Activated naive CD4-positive, alpha-beta T cell treated with anti-CD3 and anti-CD28 coated beads, Interleukin-2, amount 50 U/mL, for 72 hours (primary cell): ENCODE measurements around the gene TAAR2. TPM values are rescaled to one million over a fixed set of nuclear protein-coding genes. Genes with fewer than 3 reads are reported as not detected.
A peak's percentile ranks its signal among the peaks of the same experiment; 100 is the strongest.
"Not testable (repeated sequence)": the region's sequence is repeated elsewhere in the genome, so short reads cannot be mapped to it uniquely, and the experiment has no call there.

Experiments used
- ATAC-seq, 2 donors: fragments of 150-1000 bp; cut with Tn5 transposase; 2 replicates each; pipeline ENCODE4 v1.10.0; 2021; ENCODE audit warnings: mild to moderate bottlenecking in 2 of 2, moderate library complexity in 2 of 2
- DNase-seq, 2 donors: peaks; one replicate each; pipeline ENCODE4 v3.0.0; 2021 to 2022; ENCODE audit warnings: low spot score in 2 of 2
- H3K27ac Mint-ChIP-seq, 2 donors: one replicate each; pipeline ENCODE4 v1.8.0; 2022; ENCODE audit warnings: mild to moderate bottlenecking in 2 of 2, mixed read lengths in 2 of 2
- H3K36me3 Mint-ChIP-seq, 2 donors: one replicate each; pipeline ENCODE4 v1.8.0; 2022; ENCODE audit warnings: mixed read lengths in 2 of 2
- H3K9me3 Mint-ChIP-seq, 2 donors: one replicate each; pipeline ENCODE4 v1.8.0; 2022; ENCODE audit warnings: mixed read lengths in 2 of 2
- total RNA-seq, 2 donors: library from RNA; stranded (reverse); gene quantifications; one replicate each; pipeline ENCODE4 v1.2.3, GENCODE V29; 2022

Gene TAAR2
- total RNA-seq, 2 donors from 2014 or later, result not detected

DNA sequence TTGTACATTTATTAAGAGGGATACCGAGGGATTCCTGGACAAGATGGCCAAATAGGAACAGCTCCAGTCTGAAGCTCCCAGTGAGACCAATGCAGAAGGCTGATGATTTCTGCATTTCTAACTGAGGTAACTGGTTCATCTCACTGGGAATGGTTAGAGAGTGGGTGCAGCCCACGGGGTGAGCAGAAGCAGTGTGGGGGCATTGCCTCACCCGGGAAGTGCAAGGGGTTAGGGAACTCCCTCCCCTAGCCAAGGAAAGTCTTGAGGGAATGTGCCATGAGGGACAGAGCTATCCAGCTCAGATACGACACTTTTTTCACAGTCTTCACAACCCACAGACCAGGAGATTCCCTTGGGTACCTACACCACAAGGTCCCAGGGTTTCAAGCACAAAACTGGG is 10.7 kb upstream of the TAAR2 start:
- Mint-ChIP-seq H3K36me3 (no peaks in the 10 kb centered on the region), H3K9me3 (peaks cover 6 to 18% of the 10 kb centered on the region in 2 donors), H3K27ac (no peak overlapping the region)
- ATAC-seq, result no peak
- DNase-seq, result no peak

DNA sequence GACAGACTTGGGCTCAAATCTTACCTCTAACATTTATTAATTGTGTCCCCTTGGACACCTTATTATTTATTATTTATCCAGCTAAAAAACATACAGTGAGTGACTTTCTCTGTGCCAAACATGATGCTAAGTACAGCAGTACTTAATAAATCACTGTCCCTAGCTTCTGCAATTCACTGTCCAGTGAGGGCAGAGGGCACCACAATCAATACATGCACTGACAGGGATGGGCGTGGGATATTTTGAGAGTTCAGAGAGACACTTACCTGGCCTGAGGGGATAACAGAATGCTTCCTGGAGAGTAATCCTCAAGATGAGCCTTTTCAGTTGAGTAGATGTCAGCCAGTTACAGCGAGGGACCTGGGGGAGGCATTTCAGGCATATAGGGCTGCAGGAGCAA is 9.3 kb upstream of the TAAR2 start:
- Mint-ChIP-seq H3K27ac (no peak overlapping the region), H3K9me3 (peaks cover 6 to 15% of the 10 kb centered on the region in 2 donors), H3K36me3 (no peaks in the 10 kb centered on the region)
- ATAC-seq (no peak), DNase-seq (no peak)

DNA sequence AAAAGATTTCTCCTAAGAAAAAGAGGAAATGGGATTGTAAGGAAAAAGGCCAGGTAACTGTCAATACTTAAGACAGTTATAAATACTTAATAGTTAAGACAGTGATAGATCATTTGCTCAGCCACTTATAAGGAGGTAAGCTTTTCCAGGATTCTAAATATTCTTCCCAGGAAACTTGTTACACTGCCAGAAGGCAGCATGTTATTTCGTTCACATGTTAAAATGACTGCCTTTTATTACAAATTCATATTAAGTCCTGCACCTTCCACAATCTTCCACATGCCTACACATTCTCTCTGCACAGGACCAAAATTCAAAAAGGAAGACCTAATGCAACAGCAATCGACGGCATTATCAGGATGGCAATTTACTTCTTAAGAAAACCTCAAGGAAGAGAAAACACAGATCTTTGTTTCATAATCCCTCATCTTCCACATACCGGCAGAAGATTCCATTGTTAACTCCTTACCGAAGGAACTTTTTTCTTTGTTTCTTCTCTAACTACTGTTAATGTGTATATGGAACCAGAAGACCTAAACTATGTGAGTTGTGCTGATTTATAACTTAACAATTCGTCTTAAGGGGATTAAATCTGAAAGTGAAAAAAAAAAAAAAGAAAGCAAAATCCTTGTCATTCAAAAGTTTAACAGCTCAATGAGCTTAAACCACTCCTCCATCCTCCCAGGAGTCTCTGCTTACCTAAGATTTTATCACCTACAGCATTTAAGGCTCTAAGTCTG is 799 bp downstream of the TAAR2 start:
- no peaks in the 10 kb centered on the region for H3K36me3 Mint-ChIP-seq
- no peaks in the 10 kb centered on the region for H3K9me3 Mint-ChIP-seq
- no peak for DNase-seq
- ATAC-seq, result no peak
- H3K27ac Mint-ChIP-seq, result no peak overlapping the region

- DNase-seq (no peak), ATAC-seq (no peak)
- H3K27ac Mint-ChIP-seq, result no peak overlapping the region
- no peaks in the 10 kb centered on the region for H3K9me3 Mint-ChIP-seq
- H3K36me3 Mint-ChIP-seq, result no peaks in the 10 kb centered on the region
These were observed 7.4 kb downstream of the TAAR2 start for GRCh38 chr6:132616677-132617076.

- Mint-ChIP-seq H3K36me3 (no peaks in the 10 kb centered on the region), H3K9me3 (no peaks in the 10 kb centered on the region), H3K27ac (no peak overlapping the region)
- ATAC-seq (no peak), DNase-seq (no peak)
These were observed 9.5 kb downstream of the TAAR2 start for GRCh38 chr6:132614554-132614953.

DNA sequence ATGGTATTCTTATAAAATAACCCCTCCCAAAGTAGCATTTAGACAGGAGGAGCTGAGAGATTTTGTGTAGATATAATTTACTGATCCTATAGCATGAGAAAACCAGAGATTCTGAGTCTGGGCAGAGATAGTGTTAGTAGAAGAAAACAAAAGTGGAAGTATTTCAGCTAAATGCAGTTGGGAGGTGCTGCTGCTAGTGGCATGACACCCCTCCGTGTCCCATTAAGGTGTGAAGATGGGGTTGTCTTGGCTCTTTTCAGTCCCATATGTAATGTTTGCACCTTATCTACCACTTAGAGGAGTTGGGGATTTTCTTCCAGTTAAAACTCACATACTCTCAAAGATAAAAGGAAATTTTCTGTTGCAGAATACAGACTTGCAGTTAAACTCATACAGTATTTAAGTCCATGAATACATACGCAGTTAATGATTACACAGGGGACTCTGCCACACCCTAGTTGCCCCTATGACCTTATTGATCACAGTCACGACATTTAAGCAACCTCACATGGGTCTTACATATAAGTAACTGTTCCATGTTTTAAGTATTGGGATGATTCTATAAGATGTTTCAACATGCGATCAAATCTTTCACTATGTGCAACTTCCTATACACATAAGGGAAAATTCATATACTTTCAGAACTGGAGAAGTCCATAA is 11.5 kb downstream of the TAAR2 start:
- DNase-seq (no peak), ATAC-seq (no peak)
- Mint-ChIP-seq H3K36me3 (no peaks in the 10 kb centered on the region), H3K9me3 (no peaks in the 10 kb centered on the region), H3K27ac (peak overlapping the region in 1 of 2 donors; percentile 25)

DNA sequence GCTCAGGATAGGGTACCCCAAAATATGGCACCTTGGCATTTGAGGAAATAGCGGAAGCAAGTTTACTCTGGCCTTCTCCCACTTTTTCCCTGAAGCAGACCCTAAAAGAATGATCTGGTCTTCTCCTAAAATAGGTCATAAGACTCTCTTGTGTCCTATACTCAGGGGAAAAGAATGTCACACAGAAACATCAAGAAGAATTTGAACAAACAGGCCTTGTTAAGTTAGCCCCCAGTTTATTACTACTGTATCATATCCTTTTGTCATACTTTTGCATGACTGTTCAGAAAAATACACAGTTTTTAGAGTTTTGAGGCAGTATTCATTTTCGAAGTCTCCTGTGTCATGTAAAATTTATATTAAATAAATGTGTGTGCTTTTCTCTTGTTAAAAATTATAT is 12.5 kb downstream of the TAAR2 start:
- H3K36me3 Mint-ChIP-seq, result no peaks in the 10 kb centered on the region
- ATAC-seq (no peak), DNase-seq (no peak)

DNA sequence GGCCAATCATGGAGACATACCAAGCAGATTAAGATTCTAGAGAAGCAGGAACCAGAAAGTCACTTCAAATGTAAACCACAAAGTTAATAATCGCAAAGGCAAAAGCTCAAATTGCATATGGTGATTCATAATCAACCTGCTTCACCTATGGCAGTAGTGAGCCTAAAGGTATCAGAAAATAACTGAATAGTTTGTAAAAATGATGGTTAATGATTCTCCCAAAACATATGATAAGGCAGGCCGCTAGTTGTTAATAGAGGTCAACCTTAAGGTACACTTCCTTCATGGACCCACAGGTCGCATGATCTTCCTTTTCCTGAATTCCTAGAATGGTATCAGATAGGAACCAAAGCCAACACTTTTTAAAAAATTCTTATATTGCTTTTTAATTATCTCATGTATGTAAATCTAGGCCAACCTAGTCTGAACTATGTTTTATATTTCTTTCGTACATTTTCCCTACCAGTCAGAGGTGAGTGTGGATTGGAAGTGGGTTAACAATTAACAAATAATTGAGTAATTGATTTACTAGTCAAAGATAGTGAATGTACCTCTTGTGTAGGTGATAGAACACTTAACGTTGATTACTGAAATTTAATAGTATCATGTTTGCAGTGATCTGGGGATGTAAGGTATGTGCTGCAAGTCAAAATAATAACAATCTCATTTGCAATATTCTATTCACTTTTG is 16.4 kb downstream of the TAAR2 start:
- Mint-ChIP-seq H3K36me3 (no peaks in the 10 kb centered on the region), H3K27ac (no peak overlapping the region)
- ATAC-seq, result no peak

More for the DNA sequence above, 12.5 kb downstream of the TAAR2 start:
- H3K27ac Mint-ChIP-seq, result no peak overlapping the region
- no peaks in the 10 kb centered on the region for H3K9me3 Mint-ChIP-seq

DNA sequence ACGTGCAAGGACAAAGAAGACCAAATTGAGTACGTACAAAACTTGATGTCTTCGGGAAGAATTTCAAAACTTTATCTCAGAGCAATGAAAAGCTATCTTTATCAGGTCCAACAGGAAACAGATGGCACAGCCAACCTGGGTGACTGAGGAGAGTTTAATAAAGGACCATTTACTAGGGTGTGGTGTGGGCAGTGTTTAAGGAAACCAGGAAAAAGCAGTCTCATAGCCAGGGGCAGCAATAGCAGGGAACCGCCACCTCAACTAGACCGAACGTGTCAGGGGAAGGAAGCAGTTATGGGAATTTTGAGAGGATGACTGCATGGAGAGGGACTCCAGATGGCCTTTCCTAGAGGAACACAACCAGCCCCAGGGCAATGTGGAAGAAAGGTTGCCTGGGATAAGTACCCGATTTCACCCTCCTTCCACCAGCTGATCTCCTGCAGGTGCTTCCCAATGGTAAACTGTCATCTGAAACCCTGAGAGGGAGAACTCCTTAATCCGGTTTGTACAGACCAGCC is 19.4 kb downstream of the TAAR2 start:
- Mint-ChIP-seq H3K9me3 (no peaks in the 10 kb centered on the region), H3K36me3 (no peaks in the 10 kb centered on the region), H3K27ac (no peak overlapping the region)
- ATAC-seq, result no peak
- no peak for DNase-seq

More for the DNA sequence above, 16.4 kb downstream of the TAAR2 start:
- no peak for DNase-seq
- H3K9me3 Mint-ChIP-seq, result no peaks in the 10 kb centered on the region

DNA sequence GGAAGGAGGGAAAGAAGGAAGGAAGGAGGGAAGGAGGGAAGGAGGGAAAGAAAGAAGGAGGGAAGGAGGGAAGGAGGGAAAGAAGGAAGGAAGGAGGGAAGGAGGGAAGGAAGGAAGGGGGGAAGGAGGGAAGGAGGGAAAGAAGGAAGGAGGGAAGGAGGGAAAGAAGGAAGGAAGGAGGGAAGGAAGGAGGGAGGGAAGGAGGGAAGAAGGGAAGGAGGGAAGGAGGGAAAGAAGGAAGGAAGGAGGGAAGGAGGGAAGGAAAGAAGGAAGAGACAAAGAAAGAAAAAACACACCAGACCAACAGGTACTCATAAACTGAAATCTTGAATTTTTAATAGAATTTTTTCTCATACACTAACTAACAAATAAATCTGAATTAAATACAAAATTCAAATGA is 23.2 kb downstream of the TAAR2 start:
- not testable (repeated sequence) for H3K27ac Mint-ChIP-seq, H3K9me3 Mint-ChIP-seq, H3K36me3 Mint-ChIP-seq, ATAC-seq, DNase-seq

DNA sequence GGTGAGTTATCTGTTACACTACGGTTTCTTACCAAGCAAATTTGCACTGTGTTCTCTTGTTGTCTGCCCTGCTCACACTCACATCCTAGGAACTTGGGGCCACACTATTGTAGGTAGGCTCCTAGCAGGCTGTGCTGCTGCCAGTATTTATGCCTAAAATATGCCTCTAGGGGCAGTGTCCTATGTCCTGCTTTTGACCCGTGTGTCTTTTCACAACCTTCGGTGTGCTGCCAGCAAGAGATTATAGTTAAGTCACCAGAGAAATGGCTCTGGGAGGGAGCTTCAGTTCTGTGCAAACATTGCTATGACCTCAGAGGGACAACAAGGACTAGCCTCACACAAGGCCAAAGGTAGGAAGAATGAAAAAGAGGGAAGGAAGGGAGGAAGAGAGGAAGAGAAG is 25.6 kb downstream of the TAAR2 start:
- Mint-ChIP-seq H3K9me3 (no peaks in the 10 kb centered on the region), H3K27ac (no peak overlapping the region), H3K36me3 (no peaks in the 10 kb centered on the region)
- ATAC-seq, result no peak
- DNase-seq, result no peak

DNA sequence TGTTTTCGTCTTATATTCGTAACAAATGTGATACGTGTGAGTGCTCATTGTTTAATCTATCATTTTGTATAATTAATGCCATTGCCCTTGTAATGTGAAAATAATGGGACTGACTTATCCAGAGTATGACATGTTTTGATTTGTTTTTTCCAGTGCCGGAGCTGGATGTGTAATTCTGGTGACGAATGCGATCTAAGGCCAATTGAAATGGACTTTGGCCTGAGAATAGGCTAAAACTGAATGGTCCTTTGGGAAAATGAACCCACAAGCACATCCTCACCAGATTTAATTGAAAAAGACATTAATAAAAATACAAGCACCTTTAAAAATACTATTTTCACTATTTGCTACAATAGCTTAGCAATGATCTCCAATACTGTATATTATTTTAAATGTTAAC is 27.9 kb downstream of the TAAR2 start:
- no peaks in the 10 kb centered on the region for H3K9me3 Mint-ChIP-seq
- no peak for ATAC-seq
- no peak for DNase-seq
- H3K27ac Mint-ChIP-seq, result no peak overlapping the region
- no peaks in the 10 kb centered on the region for H3K36me3 Mint-ChIP-seq

DNA sequence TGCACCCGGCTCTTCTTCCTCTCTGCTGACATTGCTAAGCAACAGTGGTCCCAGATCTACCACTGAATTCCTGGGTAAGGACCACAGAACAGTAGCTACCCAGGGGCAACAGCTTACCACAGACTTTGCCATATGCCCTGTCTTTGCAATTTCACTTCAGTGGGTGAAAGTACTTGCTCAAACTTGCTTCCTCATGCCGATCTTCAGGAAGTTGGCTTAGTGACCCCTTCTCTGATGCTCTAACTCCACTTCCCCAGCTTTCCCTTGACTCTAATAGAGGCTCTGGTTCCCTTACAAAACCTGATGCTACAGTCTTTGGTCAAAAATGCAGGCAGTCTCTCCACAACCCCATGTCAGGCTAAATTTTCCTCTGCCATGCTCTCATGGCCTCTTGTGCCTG is 31.2 kb downstream of the TAAR2 start:
- Mint-ChIP-seq H3K36me3 (no peaks in the 10 kb centered on the region), H3K9me3 (no peaks in the 10 kb centered on the region), H3K27ac (no peak overlapping the region)
- no peak for ATAC-seq
- DNase-seq, result no peak

- no peaks in the 10 kb centered on the region for H3K9me3 Mint-ChIP-seq
- DNase-seq (no peak), ATAC-seq (no peak)
- no peak overlapping the region for H3K27ac Mint-ChIP-seq
- H3K36me3 Mint-ChIP-seq, result no peaks in the 10 kb centered on the region
These were observed 33.7 kb downstream of the TAAR2 start for GRCh38 chr6:132590362-132590761.

DNA sequence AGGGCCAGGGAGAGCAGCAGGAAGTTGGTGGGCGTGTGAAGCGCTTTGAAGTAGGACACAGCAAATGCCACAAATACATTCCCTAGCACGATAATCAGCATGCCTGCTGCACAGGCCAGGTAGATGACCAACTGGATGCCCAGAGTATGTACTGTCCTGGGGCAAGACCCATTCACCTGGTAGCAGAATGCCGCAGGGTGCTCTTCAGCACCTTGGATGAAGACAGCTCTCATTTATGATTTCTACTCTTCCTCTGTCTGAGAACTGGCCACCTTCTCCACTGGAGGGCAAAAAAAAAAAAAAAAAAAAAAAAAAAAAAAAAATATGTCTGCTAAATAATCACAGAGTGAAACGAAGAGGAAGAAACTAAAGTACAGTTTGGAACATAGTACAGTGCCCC is 34.6 kb downstream of the TAAR2 start, which contains the start of gene TAAR5:
Gene TAAR5, minus strand, starts transcription at position 288 of the 400 bp plus-strand sequence. Its CDS starts 55 bp downstream, at position 233.
- DNase-seq (no peak), ATAC-seq (no peak)
- H3K27ac Mint-ChIP-seq, result no peak within 1 kb of the TSS
- no peaks in the 10 kb centered on the region for H3K36me3 Mint-ChIP-seq
- H3K9me3 Mint-ChIP-seq, result no peaks in the 10 kb centered on the region

GRCh38 chr6:132587424-132587823 is 36.7 kb downstream of the TAAR2 start:
- H3K9me3 Mint-ChIP-seq, result no peaks in the 10 kb centered on the region
- DNase-seq, result no peak
- no peak overlapping the region for H3K27ac Mint-ChIP-seq
- no peaks in the 10 kb centered on the region for H3K36me3 Mint-ChIP-seq
- no peak for ATAC-seq

GRCh38 chr6:132584698-132585097 is 39.4 kb downstream of the TAAR2 start:
- no peaks in the 10 kb centered on the region for H3K9me3 Mint-ChIP-seq
- ATAC-seq (no peak), DNase-seq (no peak)
- no peak overlapping the region for H3K27ac Mint-ChIP-seq
- H3K36me3 Mint-ChIP-seq, result no peaks in the 10 kb centered on the region
